ENCODE results near the gene SPAG7. TPM values are rescaled to one million over a fixed set of nuclear protein-coding genes. Genes with fewer than 3 reads are reported as not detected.

The SPAG7 gene
- total RNA-seq, 3 donors from 2014 or later, result 42.6 to 57.8 (median 55.2) TPM

- DNase-seq (ENCODE audit: low spot score in 2 of 2), result peak; percentile 97 to 100
- Histone ChIP-seq H3K27ac (peak overlapping the region; percentile 95 to 97), H3K36me3 (no peaks in the 10 kb centered on the region), H3K4me1 (peaks cover 0 to 19% of the 10 kb centered on the region in 2 donors), H3K27me3 (no peaks in the 10 kb centered on the region), H3K4me3 (peak overlapping the region; percentile 65 to 86 (median 65)), H3K9me3 (no peaks in the 10 kb centered on the region)
- TF ChIP-seq POLR2A (IDR thresholded peaks at IDR 0.05) (no peak), CTCF (IDR thresholded peaks at IDR 0.05) (no peak), POLR2AphosphoS5 (IDR thresholded peaks at IDR 0.05) (peak in 2 of 3 donors; percentile 26 to 52)
- intact Hi-C loops (cut with DNase I; ENCODE audit: low total_unique reads), result loop anchor here (2.0 kb wide), 1 partner anchor 24 kb away; no protein-coding TSS in a partner anchor
Measured at GRCh38 chr17:4966844-4967538, 626 bp downstream of the SPAG7 start.

- TF ChIP-seq POLR2A (IDR thresholded peaks at IDR 0.05), result no peak
- TF ChIP-seq CTCF (IDR thresholded peaks at IDR 0.05), result no peak
- no peak for TF ChIP-seq POLR2AphosphoS5 (IDR thresholded peaks at IDR 0.05)
- Histone ChIP-seq H3K27ac (peak overlapping the region; percentile 95 to 97), H3K4me3 (peak overlapping the region in 1 of 3 donors; percentile 86), H3K9me3 (no peaks in the 10 kb centered on the region), H3K36me3 (no peaks in the 10 kb centered on the region), H3K4me1 (peaks cover 0 to 19% of the 10 kb centered on the region in 2 donors), H3K27me3 (no peaks in the 10 kb centered on the region)
- DNase-seq (ENCODE audit: low spot score in 2 of 2), result no peak
- intact Hi-C loops (cut with DNase I; ENCODE audit: low total_unique reads), result no loop called here
Measured at GRCh38 chr17:4965311-4965986, 2.2 kb downstream of the SPAG7 start.

- Histone ChIP-seq H3K4me3 (no peak overlapping the region), H3K27ac (no peak overlapping the region), H3K4me1 (peaks cover 0 to 3% of the 10 kb centered on the region in 2 donors), H3K9me3 (no peaks in the 10 kb centered on the region), H3K27me3 (no peaks in the 10 kb centered on the region), H3K36me3 (peaks cover 10% of the 10 kb centered on the region)
- no peak for DNase-seq (ENCODE audit: low spot score in 2 of 2)
- intact Hi-C loops (cut with DNase I; ENCODE audit: low total_unique reads), result no loop called here
- TF ChIP-seq POLR2AphosphoS5 (IDR thresholded peaks at IDR 0.05) (no peak), CTCF (IDR thresholded peaks at IDR 0.05) (no peak), POLR2A (IDR thresholded peaks at IDR 0.05) (no peak)
Measured at GRCh38 chr17:4960279-4960922, 7.2 kb downstream of the SPAG7 start.

- H3K27ac ChIP-seq, result no peak overlapping the region
- no peak overlapping the region for H3K4me3 ChIP-seq
- intact Hi-C loops (cut with DNase I; ENCODE audit: low total_unique reads), result no loop called here
- H3K9me3 ChIP-seq, result no peaks in the 10 kb centered on the region
- H3K36me3 ChIP-seq, result peaks cover 10% of the 10 kb centered on the region
- TF ChIP-seq POLR2AphosphoS5 (IDR thresholded peaks at IDR 0.05), result no peak
- DNase-seq (ENCODE audit: low spot score in 2 of 2), result no peak
- H3K27me3 ChIP-seq, result no peaks in the 10 kb centered on the region
- no peaks in the 10 kb centered on the region for H3K4me1 ChIP-seq
Measured at GRCh38 chr17:4959261-4959965, 8.2 kb downstream of the SPAG7 start.

GRCh38 chr17:4958102-4958501 lies 9.5 kb downstream of the SPAG7 start:
- TF ChIP-seq POLR2AphosphoS5 (IDR thresholded peaks at IDR 0.05) (no peak), POLR2A (IDR thresholded peaks at IDR 0.05) (no peak), CTCF (IDR thresholded peaks at IDR 0.05) (no peak)
- Histone ChIP-seq H3K27me3 (no peaks in the 10 kb centered on the region), H3K36me3 (peaks cover 10% of the 10 kb centered on the region), H3K4me3 (no peak overlapping the region), H3K4me1 (no peaks in the 10 kb centered on the region), H3K27ac (no peak overlapping the region), H3K9me3 (no peaks in the 10 kb centered on the region)
- DNase-seq (ENCODE audit: low spot score in 2 of 2), result no peak
- intact Hi-C loops (cut with DNase I; ENCODE audit: low total_unique reads), result no loop called here

Data from breast epithelium (tissue), 4 donors.